GM08714 (cell line): ENCODE results near the gene IL13RA2.

Source experiments
- H3K4me3 ChIP-seq: fragments of 200-500 bp; sonication (Bioruptor generic); 2 replicates; pipeline ENCODE4 v1.5.1; 2014; ENCODE audit warnings: mild to moderate bottlenecking, low read length, inconsistent platforms
- ZNF274 ChIP-seq: IDR thresholded peaks from 2 replicates; pipeline ENCODE4 v1.6.1; 2012; ENCODE audit warnings: mild to moderate bottlenecking, low read depth, low read length

IL13RA2 gene

GRCh38 chrX:115023139-115023538 lies 5.7 kb upstream of the IL13RA2 start:
- no peak for TF ChIP-seq ZNF274
- H3K4me3 ChIP-seq: no peak overlapping the region

GRCh38 chrX:115021121-115021520 lies 3.7 kb upstream of the IL13RA2 start:
- TF ChIP-seq ZNF274: no peak
- H3K4me3 ChIP-seq: no peak overlapping the region

- no peak overlapping the region for H3K4me3 ChIP-seq
- no peak for TF ChIP-seq ZNF274
Observed at GRCh38 chrX:115018944-115019343, 1.5 kb upstream of the IL13RA2 start.

- no peak overlapping the region for H3K4me3 ChIP-seq
- TF ChIP-seq ZNF274: no peak
Observed at GRCh38 chrX:115018040-115018647, 728 bp upstream of the IL13RA2 start.

GRCh38 chrX:115013705-115014104 lies 3.7 kb downstream of the IL13RA2 start:
- H3K4me3 ChIP-seq: no peak overlapping the region
- no peak for TF ChIP-seq ZNF274

- no peak overlapping the region for H3K4me3 ChIP-seq
- no peak for TF ChIP-seq ZNF274
Observed at GRCh38 chrX:115011428-115011827, 6.0 kb downstream of the IL13RA2 start.

GRCh38 chrX:114999906-115000305 lies 17.5 kb downstream of the IL13RA2 start:
- H3K4me3 ChIP-seq: no peak overlapping the region
- no peak for TF ChIP-seq ZNF274

- no peak overlapping the region for H3K4me3 ChIP-seq
- no peak for TF ChIP-seq ZNF274
Observed at GRCh38 chrX:114997779-114998178, 19.6 kb downstream of the IL13RA2 start.

GRCh38 chrX:114985967-114986592 lies 31.3 kb downstream of the IL13RA2 start:
- TF ChIP-seq ZNF274: no peak
- no peak overlapping the region for H3K4me3 ChIP-seq

GRCh38 chrX:114976292-114976691 lies 41.1 kb downstream of the IL13RA2 start:
- no peak for TF ChIP-seq ZNF274
- no peak overlapping the region for H3K4me3 ChIP-seq

GRCh38 chrX:114973013-114973412 lies 44.4 kb downstream of the IL13RA2 start:
- no peak overlapping the region for H3K4me3 ChIP-seq
- no peak for TF ChIP-seq ZNF274

GRCh38 chrX:114970806-114971205 lies 46.6 kb downstream of the IL13RA2 start:
- no peak for TF ChIP-seq ZNF274
- H3K4me3 ChIP-seq: no peak overlapping the region

- no peak overlapping the region for H3K4me3 ChIP-seq
- no peak for TF ChIP-seq ZNF274
Observed at GRCh38 chrX:114964374-114964773, 53.0 kb downstream of the IL13RA2 start.

GRCh38 chrX:114962209-114962608 lies 55.2 kb downstream of the IL13RA2 start:
- H3K4me3 ChIP-seq: no peak overlapping the region
- TF ChIP-seq ZNF274: no peak

- TF ChIP-seq ZNF274: no peak
Observed at GRCh38 chrX:114959729-114960128, 57.7 kb downstream of the IL13RA2 start.

More at GRCh38 chrX:114959729-114960128, 57.7 kb downstream of the IL13RA2 start:
- H3K4me3 ChIP-seq: no peak overlapping the region
